SIG-M5 treated with dmso at 0.1 percent for 504 hours (cell line): Measurements from ENCODE around the gene LDB3.

Experiments used
- DNase-seq: peaks from one replicate; lab custom pipeline; 2025; ENCODE audit not compliant: unreplicated experiment; lab: John Stamatoyannopoulos, UW

The LDB3 gene

GRCh38 chr10:86703176-86703575 is 34.9 kb downstream of the LDB3 start:
- DNase-seq = no peak

- no peak for DNase-seq
These were observed 36.8 kb downstream of the LDB3 start for GRCh38 chr10:86705139-86705538.

GRCh38 chr10:86705905-86706304 is 37.6 kb downstream of the LDB3 start:
- no peak for DNase-seq

GRCh38 chr10:86706401-86706841 is 38.1 kb downstream of the LDB3 start:
- no peak for DNase-seq

GRCh38 chr10:86706977-86707376 is 38.7 kb downstream of the LDB3 start:
- no peak for DNase-seq

GRCh38 chr10:86707505-86707904 is 39.2 kb downstream of the LDB3 start:
- no peak for DNase-seq

GRCh38 chr10:86708068-86708782 is 39.9 kb downstream of the LDB3 start:
- DNase-seq = no peak

- DNase-seq = no peak
These were observed 40.6 kb downstream of the LDB3 start for GRCh38 chr10:86708783-86709380.

- no peak for DNase-seq
These were observed 41.3 kb downstream of the LDB3 start for GRCh38 chr10:86709396-86710185.

- DNase-seq = peak; percentile 79
These were observed 42.7 kb downstream of the LDB3 start for GRCh38 chr10:86710987-86711512.

- DNase-seq = peak; percentile 16
These were observed 43.4 kb downstream of the LDB3 start for GRCh38 chr10:86711513-86712316.

- DNase-seq = no peak
These were observed 44.0 kb downstream of the LDB3 start for GRCh38 chr10:86712317-86712707.

GRCh38 chr10:86715156-86715795 is 47.0 kb downstream of the LDB3 start:
- DNase-seq = no peak

GRCh38 chr10:86715836-86716235 is 47.5 kb downstream of the LDB3 start:
- no peak for DNase-seq

- DNase-seq = no peak
These were observed 48.2 kb downstream of the LDB3 start for GRCh38 chr10:86716466-86716865.

GRCh38 chr10:86718556-86718955 is 50.2 kb downstream of the LDB3 start:
- no peak for DNase-seq

GRCh38 chr10:86721232-86721631 is 52.9 kb downstream of the LDB3 start:
- no peak for DNase-seq

- DNase-seq = no peak
These were observed 54.7 kb downstream of the LDB3 start for GRCh38 chr10:86723009-86723408.

- DNase-seq = no peak
These were observed 56.1 kb downstream of the LDB3 start for GRCh38 chr10:86724445-86724844.

- no peak for DNase-seq
These were observed 57.8 kb downstream of the LDB3 start for GRCh38 chr10:86725980-86726676.
